Measurements from ENCODE around the gene GMPR2.
"Not testable (repeated sequence)": the region's sequence is repeated elsewhere in the genome, so short reads cannot be mapped to it uniquely, and the experiment has no call there.

The GMPR2 gene

GRCh38 chr14:24203249-24203886 lies 29.4 kb upstream of the GMPR2 start:
- DNase-seq: not testable (repeated sequence)

- no peak for DNase-seq
Observed at GRCh38 chr14:24204163-24205146, 28.3 kb upstream of the GMPR2 start.

- no peak for DNase-seq
Observed at GRCh38 chr14:24206260-24207103, 26.2 kb upstream of the GMPR2 start.

GRCh38 chr14:24207104-24207551 lies 25.6 kb upstream of the GMPR2 start:
- no peak for DNase-seq

- DNase-seq: no peak
Observed at GRCh38 chr14:24207625-24208024, 25.1 kb upstream of the GMPR2 start.

GRCh38 chr14:24211311-24211710 lies 21.4 kb upstream of the GMPR2 start:
- DNase-seq: no peak

- DNase-seq: peak; percentile 98
Observed at GRCh38 chr14:24212924-24213865, 19.5 kb upstream of the GMPR2 start, which contains the start of gene CHMP4A. Gene CHMP4A, minus strand, starts transcription at chr14:24213488. Its CDS starts 49 bp downstream, at chr14:24213439.

- no peak for DNase-seq
Observed at GRCh38 chr14:24213866-24214662, 18.7 kb upstream of the GMPR2 start.

- DNase-seq: peak; percentile 84
Observed at GRCh38 chr14:24215495-24216344, 17.0 kb upstream of the GMPR2 start, which contains the start of gene MDP1. Gene MDP1, minus strand, starts transcription at chr14:24216066. Its CDS starts 111 bp downstream, at chr14:24215955.

- no peak for DNase-seq
Observed at GRCh38 chr14:24216345-24216699, 16.4 kb upstream of the GMPR2 start.

- not testable (repeated sequence) for DNase-seq
Observed at GRCh38 chr14:24216876-24217275, 15.9 kb upstream of the GMPR2 start.

GRCh38 chr14:24219080-24219479 lies 13.6 kb upstream of the GMPR2 start:
- DNase-seq: no peak

- DNase-seq: no peak
Observed at GRCh38 chr14:24219521-24219920, 13.2 kb upstream of the GMPR2 start.

- not testable (repeated sequence) for DNase-seq
Observed at GRCh38 chr14:24222987-24223386, 9.7 kb upstream of the GMPR2 start.

- DNase-seq: no peak
Observed at GRCh38 chr14:24224618-24225071, 8.1 kb upstream of the GMPR2 start.

- DNase-seq: no peak
Observed at GRCh38 chr14:24226473-24226872, 6.3 kb upstream of the GMPR2 start.

GRCh38 chr14:24228902-24229301 lies 3.8 kb upstream of the GMPR2 start:
- DNase-seq: no peak

GRCh38 chr14:24231263-24232120 lies 1.2 kb upstream of the GMPR2 start:
- no peak for DNase-seq
